Ascending aorta (tissue), 2 donors: ENCODE data around the gene SHH. TPM values are rescaled to one million over a fixed set of nuclear protein-coding genes. Genes with fewer than 3 reads are reported as not detected.
A peak's percentile ranks its signal among the peaks of the same experiment; 100 is the strongest.

Experiments used
- DNase-seq, 2 donors: peaks; one replicate each; pipeline ENCODE4 v3.0.0-alpha.2; 2019; ENCODE audit warnings: low spot score in 2 of 2
- H3K27ac ChIP-seq, 2 donors: fragments of 200-600 bp; sonication (generic); one replicate each; pipeline ENCODE4 v1.5.1; 2016 to 2017; ENCODE audit warnings: mild to moderate bottlenecking in 1 of 2
- H3K27me3 ChIP-seq: fragments of 200-600 bp; sonication (generic); one replicate; pipeline ENCODE4 v1.5.1; 2017
- H3K36me3 ChIP-seq, 2 donors: fragments of 200-600 bp; sonication (generic); one replicate each; pipeline ENCODE4 v1.5.1; 2016
- H3K4me1 ChIP-seq, 2 donors: fragments of 200-600 bp; sonication (generic); one replicate each; pipeline ENCODE4 v1.5.1; 2016 to 2017; ENCODE audit warnings: mild to moderate bottlenecking in 1 of 2
- H3K4me3 ChIP-seq, 2 donors: fragments of 200-600 bp; sonication (generic); one replicate each; pipeline ENCODE4 v1.5.1; 2016 to 2017; ENCODE audit warnings: mild to moderate bottlenecking in 1 of 2
- H3K9me3 ChIP-seq, 2 donors: fragments of 200-600 bp; sonication (generic); one replicate each; pipeline ENCODE4 v1.5.1; 2016
- intact Hi-C: fragments of 100-400 bp; cut with DNase I; formaldehyde crosslinking; loops from one replicate; pipeline ENCODE4 v1.15.1; 2023
- total RNA-seq: library from RNA; depleted of rRNA; stranded (reverse); fragments of >200 nt; gene quantifications from one replicate; pipeline ENCODE4 v1.1.0, GENCODE V29; 2016
- TF ChIP-seq, protein P1 (sequence below), 3 experiments: fragments of 200-600 bp in 2 of 3; fragments of 450-650 bp in 1 of 3; sonication (generic) in 2 of 3; IDR thresholded peaks; one replicate each; pipeline ENCODE4 v1.5.1; 2016 to 2019; ENCODE audit warnings: antibody characterized with exemption in 3 of 3, mild to moderate bottlenecking in 1 of 3, moderate library complexity in 1 of 3

Gene SHH
- total RNA-seq, 1 donor from 2014 or later, result 0.11 TPM

DNA sequence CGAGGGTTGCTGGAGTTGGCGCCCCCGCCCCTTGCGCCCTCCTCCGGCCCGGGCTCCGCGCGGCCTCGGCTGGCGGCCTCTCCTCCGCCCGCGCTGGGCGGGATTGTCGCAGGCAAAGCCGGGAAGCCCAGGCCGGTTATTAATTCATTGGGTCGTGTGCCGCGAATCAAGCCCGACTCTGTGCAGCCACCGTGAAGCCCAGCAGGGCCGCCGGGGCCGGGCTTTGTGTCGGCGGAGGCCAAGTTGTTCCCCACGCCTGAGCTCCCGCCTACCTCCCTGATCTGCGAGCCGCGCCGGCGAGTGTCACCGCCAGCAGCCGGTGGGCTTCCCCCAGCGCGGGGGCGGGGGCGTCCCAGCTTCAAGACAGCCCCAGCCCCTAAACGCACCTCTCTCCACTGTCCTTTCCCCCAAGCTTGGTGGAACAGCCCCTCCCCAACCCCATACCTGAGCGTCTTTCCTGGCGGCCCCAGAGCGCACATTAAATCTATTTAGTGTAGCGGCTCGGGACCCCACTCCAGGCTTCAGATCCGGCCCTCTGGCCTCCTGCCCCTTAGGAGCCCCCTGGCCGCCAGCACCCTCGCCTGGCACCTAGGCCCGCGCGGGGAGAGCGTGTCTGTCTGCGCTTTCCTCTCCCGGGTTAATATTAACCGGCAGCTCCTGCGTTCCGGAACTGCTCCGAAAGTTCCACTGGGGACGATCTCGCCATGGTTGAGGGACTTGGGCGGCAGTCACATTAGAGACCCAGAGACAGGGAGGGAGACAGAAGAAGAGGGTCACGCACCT lies 3.5 kb downstream of the SHH start:
- Histone ChIP-seq H3K27ac (no peak overlapping the region), H3K4me3 (peak overlapping the region; percentile 14 to 36), H3K9me3 (no peaks in the 10 kb centered on the region), H3K27me3 (peaks cover 9% of the 10 kb centered on the region), H3K4me1 (peaks cover 6 to 15% of the 10 kb centered on the region in 2 donors), H3K36me3 (no peaks in the 10 kb centered on the region)
- intact Hi-C loops, result no loop called here
- TF ChIP-seq, protein P1, sequence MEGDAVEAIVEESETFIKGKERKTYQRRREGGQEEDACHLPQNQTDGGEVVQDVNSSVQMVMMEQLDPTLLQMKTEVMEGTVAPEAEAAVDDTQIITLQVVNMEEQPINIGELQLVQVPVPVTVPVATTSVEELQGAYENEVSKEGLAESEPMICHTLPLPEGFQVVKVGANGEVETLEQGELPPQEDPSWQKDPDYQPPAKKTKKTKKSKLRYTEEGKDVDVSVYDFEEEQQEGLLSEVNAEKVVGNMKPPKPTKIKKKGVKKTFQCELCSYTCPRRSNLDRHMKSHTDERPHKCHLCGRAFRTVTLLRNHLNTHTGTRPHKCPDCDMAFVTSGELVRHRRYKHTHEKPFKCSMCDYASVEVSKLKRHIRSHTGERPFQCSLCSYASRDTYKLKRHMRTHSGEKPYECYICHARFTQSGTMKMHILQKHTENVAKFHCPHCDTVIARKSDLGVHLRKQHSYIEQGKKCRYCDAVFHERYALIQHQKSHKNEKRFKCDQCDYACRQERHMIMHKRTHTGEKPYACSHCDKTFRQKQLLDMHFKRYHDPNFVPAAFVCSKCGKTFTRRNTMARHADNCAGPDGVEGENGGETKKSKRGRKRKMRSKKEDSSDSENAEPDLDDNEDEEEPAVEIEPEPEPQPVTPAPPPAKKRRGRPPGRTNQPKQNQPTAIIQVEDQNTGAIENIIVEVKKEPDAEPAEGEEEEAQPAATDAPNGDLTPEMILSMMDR (IDR thresholded peaks at IDR 0.05), result no peak
- no peak for DNase-seq

DNA sequence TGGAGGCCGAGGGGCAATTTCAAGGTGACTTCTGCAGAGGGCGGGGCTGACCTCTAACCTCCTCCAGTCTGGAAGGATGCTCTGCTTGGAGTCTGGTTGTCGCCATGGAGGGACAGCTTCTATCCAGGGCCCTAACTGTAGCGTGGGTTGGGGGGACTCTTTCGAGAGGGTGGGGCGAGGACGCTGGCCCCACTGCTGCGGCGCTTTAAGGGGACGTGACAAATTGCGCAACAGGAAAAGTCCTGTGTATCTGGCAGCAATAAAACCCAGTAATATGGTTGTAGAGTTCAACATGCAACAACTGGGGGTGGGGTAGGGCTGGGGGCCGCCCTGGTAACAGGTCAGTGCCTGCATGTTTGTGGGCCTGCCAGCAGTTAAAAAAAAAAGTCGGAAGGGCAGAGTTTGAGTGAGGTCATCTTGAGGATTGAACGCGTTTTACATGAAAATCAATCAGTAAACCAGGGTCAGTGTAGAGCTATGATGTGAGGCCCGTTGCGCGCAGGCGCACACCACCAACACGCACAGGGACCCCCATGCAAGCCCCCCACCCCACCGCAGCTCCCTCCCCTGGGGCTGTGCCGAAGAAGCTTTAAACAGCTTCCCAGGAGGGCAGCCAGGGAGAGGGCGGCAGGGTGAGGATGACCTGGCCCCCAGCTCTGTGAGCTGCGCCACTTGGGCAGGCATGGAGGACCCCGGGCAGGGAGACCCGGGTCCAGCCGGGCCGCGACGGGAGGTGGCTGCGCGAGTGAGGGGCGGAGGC lies 4.3 kb downstream of the SHH start:
- Histone ChIP-seq H3K36me3 (no peaks in the 10 kb centered on the region), H3K27me3 (peaks cover 9% of the 10 kb centered on the region), H3K9me3 (no peaks in the 10 kb centered on the region), H3K4me1 (peaks cover 6 to 15% of the 10 kb centered on the region in 2 donors), H3K4me3 (peak overlapping the region in 1 of 2 donors; percentile 36), H3K27ac (no peak overlapping the region)
- TF ChIP-seq, protein P1 (IDR thresholded peaks at IDR 0.05), result no peak
- no peak for DNase-seq
- intact Hi-C loops, result no loop called here

DNA sequence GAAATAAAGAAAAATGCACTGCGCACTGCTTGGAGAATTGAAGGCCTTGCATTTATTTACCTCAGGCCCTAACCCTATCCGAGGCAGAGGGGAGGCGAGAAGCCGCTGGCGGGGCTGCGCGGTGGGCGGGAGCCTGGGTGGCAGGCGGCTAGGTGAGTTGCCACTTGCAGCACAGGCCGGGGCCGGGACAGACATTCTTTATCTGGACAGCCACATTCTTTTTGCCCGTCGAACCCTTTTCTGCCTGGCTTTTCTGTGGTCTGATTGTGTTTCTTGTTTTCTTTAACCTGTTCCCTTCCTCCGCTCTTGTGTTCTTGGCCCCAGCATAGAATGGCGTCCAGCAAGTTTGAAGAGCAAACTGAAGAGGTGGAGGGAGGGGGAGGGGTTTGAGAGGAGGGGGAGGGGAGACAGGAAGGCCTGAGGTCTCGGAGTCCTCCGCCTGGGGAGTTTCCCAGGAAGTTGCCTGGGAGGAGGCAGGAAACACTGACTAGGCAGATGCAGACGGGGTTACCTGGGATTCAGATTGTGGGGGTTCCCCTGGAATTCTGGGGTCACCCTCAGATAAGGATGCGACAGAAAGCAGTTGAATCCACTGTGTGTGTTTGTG lies 5.1 kb downstream of the SHH start:
- H3K4me3 ChIP-seq, result no peak overlapping the region
- H3K27me3 ChIP-seq, result peaks cover 9% of the 10 kb centered on the region
- TF ChIP-seq, protein P1 (IDR thresholded peaks at IDR 0.05), result no peak
- intact Hi-C loops, result no loop called here
- no peak for DNase-seq
- no peaks in the 10 kb centered on the region for H3K36me3 ChIP-seq
- no peaks in the 10 kb centered on the region for H3K9me3 ChIP-seq
- no peak overlapping the region for H3K27ac ChIP-seq
- H3K4me1 ChIP-seq, result peaks cover 6 to 15% of the 10 kb centered on the region in 2 donors

- DNase-seq, result no peak
- H3K27ac ChIP-seq, result no peak overlapping the region
- intact Hi-C loops, result no loop called here
- TF ChIP-seq, protein P1 (IDR thresholded peaks at IDR 0.05), result no peak
- H3K9me3 ChIP-seq, result no peaks in the 10 kb centered on the region
- H3K27me3 ChIP-seq, result peaks cover 9% of the 10 kb centered on the region
- H3K36me3 ChIP-seq, result no peaks in the 10 kb centered on the region
- H3K4me1 ChIP-seq, result peaks cover 6 to 15% of the 10 kb centered on the region in 2 donors
- H3K4me3 ChIP-seq, result peak overlapping the region in 1 of 2 donors; percentile 51
Observed at GRCh38 chr7:155806096-155806871, 6.0 kb downstream of the SHH start.

DNA sequence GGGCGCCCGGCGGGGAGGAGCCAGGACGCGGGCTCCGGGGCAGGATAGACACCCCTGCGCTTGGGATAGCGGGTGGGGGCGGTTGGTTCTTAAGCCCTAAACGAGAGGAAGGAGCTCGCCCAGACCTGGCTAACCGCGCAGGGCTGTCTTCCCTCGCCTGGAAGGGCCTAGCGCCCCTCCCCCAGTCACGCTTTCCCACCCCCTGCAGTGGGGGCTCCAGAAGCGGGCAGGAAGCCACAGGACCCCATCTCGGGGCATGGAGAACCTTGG lies 6.5 kb downstream of the SHH start:
- TF ChIP-seq, protein P1 (IDR thresholded peaks at IDR 0.05), result no peak
- peaks cover 9% of the 10 kb centered on the region for H3K27me3 ChIP-seq
- no peaks in the 10 kb centered on the region for H3K9me3 ChIP-seq
- H3K36me3 ChIP-seq, result no peaks in the 10 kb centered on the region
- H3K27ac ChIP-seq, result no peak overlapping the region
- no peak for DNase-seq
- intact Hi-C loops, result no loop called here
- H3K4me1 ChIP-seq, result peaks cover 6 to 15% of the 10 kb centered on the region in 2 donors
- peak overlapping the region in 1 of 2 donors; percentile 51 for H3K4me3 ChIP-seq
